HepG2 (cell line): ENCODE measurements around the gene ARG1. TPM values are rescaled to one million over a fixed set of nuclear protein-coding genes. Genes with fewer than 3 reads are reported as not detected.

Experiments
- BORCS8-MEF2B ChIP-seq: sonication (generic); formaldehyde crosslinking; IDR thresholded peaks from 2 replicates; pipeline ENCODE4 v1.8.0; 2022; ENCODE audit warnings: mild to moderate bottlenecking, missing genetic modification reagents
- CCAR2 ChIP-seq: fragments of 200-400 bp; formaldehyde crosslinking; optimal IDR thresholded peaks from 2 replicates; pipeline ENCODE3; 2018; ENCODE audit warnings: low read depth, mild to moderate bottlenecking, low read length, moderate library complexity
- FOXP4 ChIP-seq: sonication (generic); formaldehyde crosslinking; IDR thresholded peaks from 2 replicates; pipeline ENCODE4 v1.4.0; 2020; ENCODE audit warnings: missing genetic modification reagents
- HNRNPL ChIP-seq: fragments of 200-400 bp; formaldehyde crosslinking; IDR thresholded peaks from 2 replicates; pipeline ENCODE4 v1.6.1; 2017; ENCODE audit warnings: mild to moderate bottlenecking, low read depth, low read length
- JDP2 ChIP-seq: sonication (generic); formaldehyde crosslinking; IDR thresholded peaks from 2 replicates; pipeline ENCODE4 v1.8.1; 2022; ENCODE audit warnings: missing genetic modification reagents, borderline replicate concordance
- MYPOP ChIP-seq: sonication (generic); formaldehyde crosslinking; IDR thresholded peaks from 2 replicates; pipeline ENCODE4 v1.8.1; 2023; ENCODE audit warnings: mild to moderate bottlenecking, moderate library complexity, missing genetic modification reagents
- NFIB ChIP-seq: sonication (generic); formaldehyde crosslinking; IDR thresholded peaks from 2 replicates; pipeline ENCODE4 v1.9.0; 2021; ENCODE audit warnings: missing genetic modification reagents, mild to moderate bottlenecking, borderline replicate concordance
- PAWR ChIP-seq: sonication (generic); formaldehyde crosslinking; IDR thresholded peaks from 2 replicates; pipeline ENCODE4 v1.4.0; 2020; ENCODE audit warnings: missing genetic modification reagents, mild to moderate bottlenecking, borderline replicate concordance
- SCMH1 ChIP-seq: sonication (generic); formaldehyde crosslinking; IDR thresholded peaks from 2 replicates; pipeline ENCODE4 v1.9.0; 2021; ENCODE audit warnings: missing genetic modification reagents, mild to moderate bottlenecking, borderline replicate concordance
- SOX13 ChIP-seq, 3 experiments: fragments of 450-650 bp in 1 of 3; sonication (generic) in 1 of 3; formaldehyde crosslinking in 1 of 3; IDR thresholded peaks in 2 of 3; conservative IDR thresholded peaks in 1 of 3; 2 replicates each; pipeline versions ENCODE4 v1.5.0 to v1.6.1; 2016 to 2020; ENCODE audit warnings: antibody characterized with exemption in 1 of 3, mild to moderate bottlenecking in 1 of 3, missing compliant biosample characterization in 1 of 3, missing genetic modification reagents in 1 of 3, moderate library complexity in 1 of 3
- SP5 ChIP-seq: IDR thresholded peaks from 2 replicates; pipeline ENCODE4 v1.6.1; 2016; ENCODE audit warnings: low read depth, borderline replicate concordance
- TEF ChIP-seq: sonication (generic); formaldehyde crosslinking; IDR thresholded peaks from 2 replicates; pipeline ENCODE4 v1.5.0; 2020; ENCODE audit warnings: missing genetic modification reagents
- TFDP1 ChIP-seq: IDR thresholded peaks from 2 replicates; pipeline ENCODE4 v1.6.1; 2016; ENCODE audit warnings: missing compliant biosample characterization, missing genetic modification reagents, borderline replicate concordance
- ZNF274 ChIP-seq: sonication (generic); formaldehyde crosslinking; IDR thresholded peaks from 2 replicates; pipeline ENCODE4 v1.5.1; 2020; ENCODE audit warnings: mild to moderate bottlenecking, missing genetic modification reagents
- ZNF598 ChIP-seq: sonication (generic); formaldehyde crosslinking; IDR thresholded peaks from 2 replicates; pipeline ENCODE4 v1.5.1; 2020; ENCODE audit warnings: mild to moderate bottlenecking, missing genetic modification reagents, borderline replicate concordance
- ZNF616 ChIP-seq: sonication (generic); formaldehyde crosslinking; IDR thresholded peaks from 2 replicates; pipeline ENCODE4 v1.5.0; 2020; ENCODE audit warnings: low read depth, mild to moderate bottlenecking, missing genetic modification reagents
- ZNF670 ChIP-seq: sonication (generic); formaldehyde crosslinking; IDR thresholded peaks from 2 replicates; pipeline ENCODE4 v1.8.0; 2022; ENCODE audit warnings: mild to moderate bottlenecking, missing genetic modification reagents, borderline replicate concordance
- ZNF674 ChIP-seq: sonication (generic); formaldehyde crosslinking; IDR thresholded peaks from 2 replicates; pipeline ENCODE4 v1.5.0; 2020; ENCODE audit warnings: low read depth, mild to moderate bottlenecking, missing genetic modification reagents
- ZNF784 ChIP-seq: sonication (generic); formaldehyde crosslinking; IDR thresholded peaks from 2 replicates; pipeline ENCODE4 v1.5.1; 2020; ENCODE audit warnings: missing genetic modification reagents, mild to moderate bottlenecking, borderline replicate concordance
- ZSCAN12 ChIP-seq: sonication (generic); formaldehyde crosslinking; IDR thresholded peaks from 2 replicates; pipeline ENCODE4 v1.9.0; 2021; ENCODE audit warnings: mild to moderate bottlenecking, missing genetic modification reagents
- ZSCAN20 ChIP-seq: sonication (generic); formaldehyde crosslinking; IDR thresholded peaks from 2 replicates; pipeline ENCODE4 v1.4.0; 2020; ENCODE audit warnings: missing genetic modification reagents, mild to moderate bottlenecking, borderline replicate concordance
- polyA plus RNA-seq, 8 experiments: library from polyadenylated mRNA; depleted of rRNA in 3 of 8; stranded (reverse) in 7 of 8; unstranded in 1 of 8; fragments of >200 nt; fragmentation: Illumina TruSeq in 4 of 8; extraction: Trizol in 4 of 8; gene quantifications; 2 replicates each; pipeline versions ENCODE4 v1.2.1 to v1.2.3, GENCODE V29; 2011 to 2016; ENCODE audit warnings: low read depth in 4 of 8, missing spikeins in 1 of 8, mixed read lengths in 1 of 8; ENCODE audit not compliant: insufficient read depth in 1 of 8
- total RNA-seq, 5 experiments: library from RNA; depleted of rRNA; stranded (reverse); fragments of >200 nt; fragmentation: Illumina TruSeq; extraction: Trizol; gene quantifications; 2 replicates each; pipeline ENCODE4 v1.2.3, GENCODE V29; 2016; ENCODE audit warnings: low read depth in 1 of 5

The ARG1 gene
- total and polyA plus RNA-seq, 2 of the 13 experiments (the other 11 are each of a cell fraction or from before 2014, with no cell fraction given) = 2.2 to 11.2 TPM

GRCh38 chr6:131627724-131628682 is 55.0 kb downstream of the ARG1 start, which contains the start of gene MED23 (continued):
- TF ChIP-seq PAWR (no peak; the same call in 1 of the 2 replicates), SOX13 (IDR thresholded peaks at IDR 0.05) (peak; percentile 41; the same call in 1 of the 2 replicates), SOX13 (CRISPR knock-in tag; conservative IDR thresholded peaks at IDR 0.05 in 1 of 2, IDR thresholded peaks at IDR 0.05 in 1 of 2) (peak in 1 of 2 experiments; percentile 82; a peak in 2 of 4 replicates), ZSCAN12 (CRISPR knock-in tag) (peak; percentile 89), ZNF616 (CRISPR knock-in tag) (no peak), NFIB (CRISPR knock-in tag) (no peak), MYPOP (CRISPR knock-in tag) (peak; percentile 96), SCMH1 (no peak), HNRNPL (peak; percentile 92), ZSCAN20 (CRISPR knock-in tag) (peak; percentile 96), TFDP1 (CRISPR knock-in tag) (peak; percentile 87), SP5 (CRISPR knock-in tag) (peak; percentile 87), FOXP4 (CRISPR knock-in tag) (peak; percentile 93), BORCS8-MEF2B (CRISPR knock-in tag) (peak; percentile 98), TEF (CRISPR knock-in tag) (peak; percentile 85; the same call in 1 of the 2 replicates), ZNF274 (CRISPR knock-in tag) (peak; percentile 97), ZNF674 (CRISPR knock-in tag) (no peak), ZNF670 (CRISPR knock-in tag) (peak; percentile 100), ZNF784 (CRISPR knock-in tag) (peak; percentile 100), JDP2 (CRISPR knock-in tag) (no peak; the same call in 1 of the 2 replicates), ZNF598 (peak; percentile 100), CCAR2 (peak; percentile 99)
